ENCODE results near the gene PFN3.

GRCh38 chr5:177387405-177387804 is 13.1 kb downstream of the PFN3 start:
- TF ChIP-seq CTCF (IDR thresholded peaks at IDR 0.05) (no peak), POLR2A (IDR thresholded peaks at IDR 0.05) (no peak)

Measured in sigmoid colon (tissue), 3 donors.